ENCODE data around the gene PLSCR3. TPM values are rescaled to one million over a fixed set of nuclear protein-coding genes. Genes with fewer than 3 reads are reported as not detected.

Gene PLSCR3
- total RNA-seq, 6 experiments from 2014 or later: 85.6 to 114 (median 98.5) TPM

GRCh38 chr17:7354262-7354843 is 40.0 kb downstream of the PLSCR3 start:
- peak overlapping the region; percentile 79 for H3K27ac Mint-ChIP-seq
- peak overlapping the region; percentile 73 for H3K4me3 Mint-ChIP-seq
- H3K36me3 Mint-ChIP-seq (ENCODE audit: low read depth): no peaks in the 10 kb centered on the region
- no peaks in the 10 kb centered on the region for H3K9me3 Mint-ChIP-seq
- DNase-seq: peak; percentile 74
- peaks cover 42% of the 10 kb centered on the region for H3K4me1 Mint-ChIP-seq (ENCODE audit: low read depth)
- 0 out of 2 replicates have a peak, but pooled peaks cover 2% of the 10 kb centered on the region for H3K27me3 Mint-ChIP-seq (ENCODE audit: insufficient read depth)
- TF ChIP-seq CTCF (IDR thresholded peaks at IDR 0.05): no peak

GRCh38 chr17:7352910-7353635 is 41.3 kb downstream of the PLSCR3 start:
- H3K4me3 Mint-ChIP-seq: peak overlapping the region; percentile 91
- no peak for DNase-seq
- peaks cover 53% of the 10 kb centered on the region for H3K4me1 Mint-ChIP-seq (ENCODE audit: low read depth)
- H3K9me3 Mint-ChIP-seq: no peaks in the 10 kb centered on the region
- peaks cover 2% of the 10 kb centered on the region; the same call in 1 of the 2 replicates for H3K27me3 Mint-ChIP-seq (ENCODE audit: insufficient read depth)
- no peak for TF ChIP-seq CTCF (IDR thresholded peaks at IDR 0.05)
- peak overlapping the region; percentile 93 for H3K27ac Mint-ChIP-seq
- H3K36me3 Mint-ChIP-seq (ENCODE audit: low read depth): no peaks in the 10 kb centered on the region

- Mint-ChIP-seq H3K27me3 (ENCODE audit: insufficient read depth) (peaks cover 2% of the 10 kb centered on the region; the same call in 1 of the 2 replicates), H3K36me3 (ENCODE audit: low read depth) (no peaks in the 10 kb centered on the region), H3K4me1 (ENCODE audit: low read depth) (peaks cover 53% of the 10 kb centered on the region), H3K4me3 (peak overlapping the region; percentile 91), H3K27ac (peak overlapping the region; percentile 93), H3K9me3 (no peaks in the 10 kb centered on the region)
- no peak; the same call in none of the 2 replicates for TF ChIP-seq CTCF (IDR thresholded peaks at IDR 0.05)
- no peak for DNase-seq
Measured at GRCh38 chr17:7352503-7352889, 41.8 kb downstream of the PLSCR3 start.

GRCh38 chr17:7351665-7352502 is 42.4 kb downstream of the PLSCR3 start, which contains the start of gene KCTD11:
TSS of gene KCTD11 (plus strand) at chr17:7352162.
- peak within 1 kb of the TSS; percentile 93 for H3K4me3 Mint-ChIP-seq
- no peaks in the 10 kb centered on the region for H3K36me3 Mint-ChIP-seq (ENCODE audit: low read depth)
- H3K4me1 Mint-ChIP-seq (ENCODE audit: low read depth): peaks cover 53% of the 10 kb centered on the region
- peak within 1 kb of the TSS; percentile 97 for H3K27ac Mint-ChIP-seq
- H3K27me3 Mint-ChIP-seq (ENCODE audit: insufficient read depth): peaks cover 2% of the 10 kb centered on the region; the same call in 1 of the 2 replicates
- no peaks in the 10 kb centered on the region for H3K9me3 Mint-ChIP-seq
- TF ChIP-seq CTCF (IDR thresholded peaks at IDR 0.05): peak; percentile 83; the same call in 1 of the 2 replicates
- DNase-seq: peak; percentile 91

- Mint-ChIP-seq H3K4me1 (ENCODE audit: low read depth) (peaks cover 31% of the 10 kb centered on the region), H3K27ac (no peak overlapping the region; the same call in 1 of the 2 replicates), H3K4me3 (no peak overlapping the region), H3K36me3 (ENCODE audit: low read depth) (no peaks in the 10 kb centered on the region), H3K9me3 (no peaks in the 10 kb centered on the region), H3K27me3 (ENCODE audit: insufficient read depth) (peaks cover 7% of the 10 kb centered on the region)
- no peak for DNase-seq
- no peak for TF ChIP-seq CTCF (IDR thresholded peaks at IDR 0.05)
Measured at GRCh38 chr17:7348478-7349242, 45.7 kb downstream of the PLSCR3 start.
